ENCODE results near the gene DMBX1. TPM values are rescaled to one million over a fixed set of nuclear protein-coding genes. Genes with fewer than 3 reads are reported as not detected.

Gene DMBX1
- total and polyA plus RNA-seq, 2 of the 4 experiments (the other 2 are of a cell fraction): not detected

DNA sequence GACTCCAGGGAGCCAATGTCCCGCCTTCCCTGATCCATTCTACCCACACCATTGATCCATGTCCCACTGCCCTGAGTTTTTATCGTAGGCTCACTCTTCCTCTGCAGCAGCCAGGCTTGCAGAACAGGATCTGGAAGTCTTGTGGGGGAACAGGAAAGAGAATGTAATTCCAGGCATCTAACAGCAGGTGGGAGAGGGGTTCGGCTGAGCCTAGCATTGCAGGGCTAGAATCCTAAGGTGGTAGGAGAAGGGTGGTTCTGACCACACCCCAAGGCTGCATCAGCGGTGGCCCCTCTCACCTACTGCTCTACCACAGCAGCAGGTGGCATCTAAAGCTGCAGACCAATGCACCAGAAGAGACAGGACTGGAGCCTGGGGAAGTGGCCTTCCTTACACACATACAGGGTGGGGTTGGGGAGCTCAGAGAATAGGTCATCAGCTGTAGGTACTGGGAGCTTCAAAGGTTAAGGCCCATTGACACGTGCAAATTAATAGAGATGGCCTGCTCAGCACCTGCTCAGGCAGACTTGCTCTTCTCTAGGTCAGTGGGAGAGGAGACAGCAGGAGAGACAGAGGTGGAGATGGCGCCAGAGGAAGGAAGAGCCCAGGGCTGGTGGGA is 41.3 kb downstream of the DMBX1 start:
- H3K9me1 ChIP-seq (ENCODE audit: insufficient read depth, low read length): no peaks in the 10 kb centered on the region
- H3K18ac ChIP-seq (ENCODE audit: low read depth, low read length): no peak overlapping the region
- H2BK5ac ChIP-seq (ENCODE audit: low read depth, low read length, poor library complexity, severe bottlenecking): no peak overlapping the region
- H2AK5ac ChIP-seq (ENCODE audit: low read depth, low read length): no peak overlapping the region
- no peak overlapping the region for H2BK120ac ChIP-seq (ENCODE audit: low read depth, low read length)
- no peak overlapping the region for H2BK20ac ChIP-seq (ENCODE audit: low read depth, low read length)
- no peaks in the 10 kb centered on the region for H3K36me3 ChIP-seq (ENCODE audit: control insufficient read depth, insufficient read depth, low read length)
- H3K4me3 ChIP-seq (ENCODE audit: insufficient read depth, low read depth, low read length): no peak overlapping the region
- no peak overlapping the region for H3K9ac ChIP-seq (ENCODE audit: low read depth, low read length)
- no peak overlapping the region for H4K5ac ChIP-seq (ENCODE audit: low read depth, low read length)
- TF ChIP-seq MXI1 (IDR thresholded peaks at IDR 0.05; ENCODE audit: borderline replicate concordance, low read depth, low read length) (no peak), USF2 (IDR thresholded peaks at IDR 0.05; ENCODE audit: low read depth, low read length) (no peak), NFE2L2 (IDR thresholded peaks at IDR 0.05; ENCODE audit: low read depth, low read length) (no peak), CHD1 (IDR thresholded peaks at IDR 0.05; ENCODE audit: low read depth, low read length) (no peak), MAZ (IDR thresholded peaks at IDR 0.05; ENCODE audit: borderline replicate concordance, low read depth, low read length) (no peak), BHLHE40 (IDR thresholded peaks at IDR 0.05; ENCODE audit: low read depth, low read length) (no peak), ELK1 (IDR thresholded peaks at IDR 0.05; ENCODE audit: borderline replicate concordance, low read depth, low read length) (no peak), SMC3 (IDR thresholded peaks at IDR 0.05; ENCODE audit: low read depth, low read length) (0 out of 2 replicates have a peak, but pooled peaks have one; percentile 12), FOS (IDR thresholded peaks at IDR 0.05; ENCODE audit: low read depth, low read length) (no peak), MAFK (IDR thresholded peaks at IDR 0.05; ENCODE audit: low read depth, low read length) (no peak), RFX5 (IDR thresholded peaks at IDR 0.05; ENCODE audit: low read depth, low read length) (no peak), RCOR1 (IDR thresholded peaks at IDR 0.05; ENCODE audit: insufficient replicate concordance, low read length) (no peak), POLR2A (IDR thresholded peaks at IDR 0.05; ENCODE audit: low read depth, low read length) (no peak), RAD21 (IDR thresholded peaks at IDR 0.05; ENCODE audit: low read length) (peak; percentile 20; the same call in 1 of the 2 replicates), CEBPB (IDR thresholded peaks at IDR 0.05; ENCODE audit: low read depth, low read length) (no peak)
- TF ChIP-seq, protein P1, sequence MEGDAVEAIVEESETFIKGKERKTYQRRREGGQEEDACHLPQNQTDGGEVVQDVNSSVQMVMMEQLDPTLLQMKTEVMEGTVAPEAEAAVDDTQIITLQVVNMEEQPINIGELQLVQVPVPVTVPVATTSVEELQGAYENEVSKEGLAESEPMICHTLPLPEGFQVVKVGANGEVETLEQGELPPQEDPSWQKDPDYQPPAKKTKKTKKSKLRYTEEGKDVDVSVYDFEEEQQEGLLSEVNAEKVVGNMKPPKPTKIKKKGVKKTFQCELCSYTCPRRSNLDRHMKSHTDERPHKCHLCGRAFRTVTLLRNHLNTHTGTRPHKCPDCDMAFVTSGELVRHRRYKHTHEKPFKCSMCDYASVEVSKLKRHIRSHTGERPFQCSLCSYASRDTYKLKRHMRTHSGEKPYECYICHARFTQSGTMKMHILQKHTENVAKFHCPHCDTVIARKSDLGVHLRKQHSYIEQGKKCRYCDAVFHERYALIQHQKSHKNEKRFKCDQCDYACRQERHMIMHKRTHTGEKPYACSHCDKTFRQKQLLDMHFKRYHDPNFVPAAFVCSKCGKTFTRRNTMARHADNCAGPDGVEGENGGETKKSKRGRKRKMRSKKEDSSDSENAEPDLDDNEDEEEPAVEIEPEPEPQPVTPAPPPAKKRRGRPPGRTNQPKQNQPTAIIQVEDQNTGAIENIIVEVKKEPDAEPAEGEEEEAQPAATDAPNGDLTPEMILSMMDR (conservative IDR thresholded peaks at IDR 0.05; ENCODE audit: low read depth, low read length): peak; percentile 21; the same call in 1 of the 2 replicates
- H4K8ac ChIP-seq (ENCODE audit: low read depth in 2 of 2, low read length in 2 of 2): no peak overlapping the region
- no peaks in the 10 kb centered on the region for H4K20me1 ChIP-seq (ENCODE audit: insufficient read depth, low read length)
- no peak overlapping the region for H3K14ac ChIP-seq (replicated peaks; ENCODE audit: low read depth, low read length)
- H3K9me3 ChIP-seq (ENCODE audit: control insufficient read depth, insufficient read depth, low read length): no peaks in the 10 kb centered on the region
- peaks cover 65% of the 10 kb centered on the region for H3K27me3 ChIP-seq (ENCODE audit: control insufficient read depth, insufficient read depth, low read length)
- no peaks in the 10 kb centered on the region for H3K79me1 ChIP-seq (ENCODE audit: low read depth in 1 of 2, low read length in 2 of 2)
- ATAC-seq (ENCODE audit: low read depth) (no peak), DNase-seq (no peak)
- no peak overlapping the region for H3K4ac ChIP-seq (ENCODE audit: low read depth, low read length)
- no peak overlapping the region for H3K23ac ChIP-seq (ENCODE audit: low read depth, low read length)
- no peaks in the 10 kb centered on the region for H3K4me1 ChIP-seq (ENCODE audit: control insufficient read depth, insufficient read depth, low read length)
- ChIA-PET POLR2A (ENCODE audit: unreplicated experiment) (no interaction called here), CTCF (no interaction called here)
- intact Hi-C loops (cut with micrococcal nuclease) (loop anchor here (10.0 kb wide), 1 partner anchor 644 kb away; no protein-coding TSS in a partner anchor), in situ Hi-C loops (cut with MboI; ENCODE audit: low sequenced_read_pairs) (no loop called here), dilution Hi-C loops (cut with HindIII; ENCODE audit: low sequenced_read_pairs, unreplicated experiment) (no loop called here)
- WGBS, 2 experiments (ENCODE audit: extremely low coverage in 2 of 2, insufficient read length in 1 of 2): 80% methylated on average over 1 of the region's 6 CpGs; no CpG with 5 or more reads in 1 of the 2 experiments
- H3K4me2 ChIP-seq (ENCODE audit: low read depth, low read length): no peak overlapping the region
- no peak overlapping the region for H2BK15ac ChIP-seq (ENCODE audit: low read depth, low read length)
- H3K56ac ChIP-seq (ENCODE audit: extremely low read depth, insufficient read depth, low read length): no peak overlapping the region
- no peak overlapping the region for H4K91ac ChIP-seq (ENCODE audit: insufficient read depth, low read depth, low read length)
- no peak overlapping the region for H3K27ac ChIP-seq (ENCODE audit: insufficient read depth, low read length)
- no peak overlapping the region for H2AFZ ChIP-seq (replicated peaks; ENCODE audit: low read length, poor library complexity)
- no TSS peak for BruUV-seq (replicated peaks)
- no peak overlapping the region for H2AK9ac ChIP-seq (replicated peaks; ENCODE audit: low read depth, low read length, poor library complexity)
